Spinal cord (tissue), 10 donors: ENCODE results near the gene MTIF3. TPM values are rescaled to one million over a fixed set of nuclear protein-coding genes. Genes with fewer than 3 reads are reported as not detected.

Experiments
- DNase-seq, 6 donors: peaks; one replicate each; pipeline versions ENCODE4 v3.0.0 to v3.0.0-alpha.2; 2013 to 2015; ENCODE audit warnings: low spot score in 6 of 6, low read depth in 4 of 6
- H3K27ac ChIP-seq: one replicate; pipeline ENCODE4 v1.5.1; 2013; ENCODE audit warnings: low read depth, low read length, control low read depth
- H3K27me3 ChIP-seq: one replicate; pipeline ENCODE4 v1.6.1; 2013; ENCODE audit warnings: low read length; ENCODE audit not compliant: control insufficient read depth, insufficient read depth
- H3K36me3 ChIP-seq: one replicate; pipeline ENCODE4 v1.6.1; 2013; ENCODE audit warnings: low read length; ENCODE audit not compliant: control insufficient read depth, insufficient read depth
- H3K4me1 ChIP-seq: one replicate; pipeline ENCODE4 v1.6.1; 2013; ENCODE audit warnings: low read length; ENCODE audit not compliant: control insufficient read depth, insufficient read depth
- H3K4me3 ChIP-seq: one replicate; pipeline ENCODE4 v1.5.1; 2013; ENCODE audit warnings: low read depth, low read length, control low read depth
- H3K9me3 ChIP-seq: one replicate; pipeline ENCODE4 v1.6.1; 2013; ENCODE audit warnings: low read length; ENCODE audit not compliant: control insufficient read depth, insufficient read depth
- WGBS: methylation state at CpG from one replicate; pipeline ENCODE4 v1.1.5; 2013; ENCODE audit warnings: missing lambda C conversion rate; ENCODE audit not compliant: insufficient coverage; 5-methylcytosine and 5-hydroxymethylcytosine counted together
- long read RNA-seq, 4 donors: transcript quantifications; one replicate each; lab custom pipeline, GENCODE V29; 2026
- polyA plus RNA-seq, 2 donors: library from polyadenylated mRNA; unstranded; fragments of 120-200 nt; gene quantifications; one replicate each; pipeline ENCODE4 v1.2.1, GENCODE V29; 2013; ENCODE audit not compliant: insufficient read length in 2 of 2
- total RNA-seq, 2 donors: library from RNA; depleted of rRNA in 1 of 2; stranded (reverse); fragments of 120-200 nt in 1 of 2; fragments of >200 nt in 1 of 2; gene quantifications; one replicate each; pipeline versions ENCODE4 v1.2.3 to v1.2.4, GENCODE V29; 2013 to 2014
- donor health status: healthy.

MTIF3 gene
- total RNA-seq (10 to 100 TPM; 45.7 to 70.6 TPM), polyA plus RNA-seq (10 to 100 TPM; 53.6 to 60.0 TPM)
- long read RNA-seq, donor 1, transcript MTIF3-202 (5 exons, 1,005 nt): major isoform, 12 of 197 reads
- long read RNA-seq, donor 1, partial matches to known transcripts: 94 of 197 reads
- long read RNA-seq, donor 1, other reads (novel, unspliced or antisense): 89 of 197 reads
- long read RNA-seq, donor 2, partial matches to known transcripts: 62 of 103 reads
- long read RNA-seq, donor 2, other reads (novel, unspliced or antisense): 35 of 103 reads
- long read RNA-seq, donor 3, partial matches to known transcripts: 5 of 9 reads
- long read RNA-seq, donor 3, other reads (novel, unspliced or antisense): 0 of 9 reads
- long read RNA-seq, donor 4, transcript MTIF3-202 (5 exons, 1,005 nt): major isoform, 18 of 27 reads
- long read RNA-seq, donor 4, transcript MTIF3-203 (3 exons, 889 nt): minor isoform, 7 of 27 reads
- long read RNA-seq, donor 4, partial matches to known transcripts: 0 of 27 reads
- long read RNA-seq, donor 4, other reads (novel, unspliced or antisense): 0 of 27 reads

DNA sequence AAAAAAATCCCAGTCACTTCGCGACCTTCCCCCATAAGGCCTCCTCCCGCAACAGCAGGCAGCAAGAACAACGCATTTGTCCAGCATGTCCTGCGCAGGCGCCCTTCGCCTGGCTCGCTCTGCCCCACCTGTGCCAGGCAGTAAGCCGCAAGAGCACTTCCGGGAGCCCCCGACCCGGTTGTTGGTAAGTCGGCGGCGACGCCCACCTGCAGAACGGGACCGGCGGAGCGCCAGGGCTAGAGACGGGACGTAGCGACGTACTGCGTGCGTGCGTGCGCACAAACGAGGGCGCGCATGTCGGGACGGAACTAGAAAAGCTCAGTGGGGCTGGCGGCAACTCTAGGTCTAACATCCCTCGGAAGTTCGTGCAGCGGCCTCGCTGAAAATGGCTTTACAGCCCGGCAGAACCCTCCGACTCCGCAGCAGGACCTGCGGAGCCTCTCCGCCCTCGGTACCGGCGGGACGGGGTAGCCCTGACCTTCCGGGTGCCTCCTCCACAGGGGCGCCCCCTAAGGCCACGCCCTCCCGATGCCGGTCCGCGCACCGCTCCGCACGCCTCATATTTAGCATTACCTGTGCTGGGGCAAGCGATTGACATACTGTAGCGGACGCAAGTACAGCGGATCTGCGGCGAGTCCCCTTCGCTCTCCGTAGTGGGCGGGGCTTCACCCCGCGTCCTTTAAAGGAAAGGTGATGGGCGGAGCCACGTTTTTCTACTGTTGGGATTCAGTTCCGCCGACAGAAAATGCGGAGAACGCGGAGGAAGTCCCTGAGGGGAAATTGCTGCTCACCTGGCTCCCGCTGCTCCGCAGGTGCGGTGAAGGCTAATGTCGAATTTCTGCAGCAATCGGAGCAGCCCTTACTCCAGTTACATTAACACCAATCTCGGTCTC is at the start of gene MTIF3:
Gene MTIF3 (minus strand): TSS at position 629 of the 893 bp plus-strand sequence. CDS start 10,116 bp downstream, outside the sequence.
- peak within 1 kb of the TSS; percentile 99 for H3K27ac ChIP-seq
- H3K4me3 ChIP-seq: peak within 1 kb of the TSS; percentile 100
- H3K27me3 ChIP-seq: no peaks in the 10 kb centered on the region
- peaks cover 16% of the 10 kb centered on the region for H3K4me1 ChIP-seq
- H3K9me3 ChIP-seq: no peaks in the 10 kb centered on the region
- peak; percentile 89 to 99 (median 93) for DNase-seq
- WGBS: under 1% methylated on average over 75 of the region's 81 CpGs
- H3K36me3 ChIP-seq: no peaks in the 10 kb centered on the region

- Histone ChIP-seq H3K4me1 (peaks cover 6% of the 10 kb centered on the region), H3K27me3 (no peaks in the 10 kb centered on the region), H3K4me3 (no peak overlapping the region), H3K9me3 (no peaks in the 10 kb centered on the region), H3K36me3 (no peaks in the 10 kb centered on the region), H3K27ac (no peak overlapping the region)
- DNase-seq: no peak
- WGBS: 85% methylated on average over 7 of the region's 11 CpGs
Observed at GRCh38 chr13:27497563-27498230, 47.3 kb upstream of the MTIF3 start.

- Histone ChIP-seq H3K27ac (no peak overlapping the region), H3K4me3 (no peak overlapping the region), H3K9me3 (no peaks in the 10 kb centered on the region), H3K4me1 (peaks cover 6% of the 10 kb centered on the region), H3K27me3 (no peaks in the 10 kb centered on the region), H3K36me3 (no peaks in the 10 kb centered on the region)
- WGBS: 60% methylated on average over 2 of the region's 10 CpGs
- no peak for DNase-seq
Observed at GRCh38 chr13:27496536-27497273, 46.3 kb upstream of the MTIF3 start.

GRCh38 chr13:27496006-27496405 is 45.6 kb upstream of the MTIF3 start:
- Histone ChIP-seq H3K4me3 (no peak overlapping the region), H3K36me3 (no peaks in the 10 kb centered on the region), H3K27me3 (no peaks in the 10 kb centered on the region), H3K9me3 (no peaks in the 10 kb centered on the region), H3K4me1 (peaks cover 6% of the 10 kb centered on the region), H3K27ac (no peak overlapping the region)
- peak in 1 of 6 donors; percentile 44 for DNase-seq
- 23% methylated on average over 3 of the region's 4 CpGs for WGBS

DNA sequence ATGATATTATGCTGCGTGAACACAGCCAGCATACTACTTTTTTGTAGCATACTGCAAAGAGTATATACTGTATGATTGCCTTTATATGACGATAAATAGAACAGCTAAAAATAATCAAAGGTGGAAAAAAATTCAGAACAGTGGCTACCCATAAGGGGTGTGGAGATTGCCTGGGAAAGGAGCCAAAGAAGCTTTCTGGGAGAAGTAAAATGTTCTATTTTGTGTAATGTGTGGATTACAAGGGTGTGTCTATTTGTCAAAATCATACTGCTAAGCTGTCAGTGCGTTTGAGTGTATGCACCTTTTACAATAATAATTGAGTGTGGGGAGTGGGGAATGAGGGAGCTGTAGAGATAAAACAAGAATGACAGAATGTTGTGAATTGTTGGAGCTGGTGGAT is 45.2 kb upstream of the MTIF3 start:
- 40% methylated on average over 1 of the region's 3 CpGs for WGBS
- H3K27ac ChIP-seq: no peak overlapping the region

DNA sequence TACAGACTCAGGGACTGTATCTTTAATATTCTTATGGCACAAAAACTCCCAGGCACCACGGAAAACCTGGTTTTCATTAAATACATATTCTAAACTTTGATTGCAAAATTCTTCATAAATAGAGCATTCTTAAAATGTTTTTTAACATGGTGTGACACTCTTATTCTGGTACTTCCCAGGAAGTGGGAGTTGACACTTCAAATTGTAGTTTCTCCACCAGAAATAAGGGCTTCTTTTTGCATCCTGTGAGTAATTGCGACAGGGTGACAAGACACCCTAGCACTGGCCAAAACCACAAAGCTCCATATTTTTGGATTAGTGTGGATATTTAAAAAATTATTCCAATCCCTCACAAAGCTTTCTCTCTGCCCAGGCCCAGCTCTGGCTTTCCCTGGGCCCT is 43.6 kb upstream of the MTIF3 start:
- Histone ChIP-seq H3K4me1 (peaks cover 6% of the 10 kb centered on the region), H3K27me3 (no peaks in the 10 kb centered on the region), H3K27ac (no peak overlapping the region), H3K36me3 (no peaks in the 10 kb centered on the region), H3K4me3 (no peak overlapping the region), H3K9me3 (no peaks in the 10 kb centered on the region)
- no CpG with 5 or more reads among the region's 2 CpGs for WGBS
- DNase-seq: no peak

More for the DNA sequence above, 45.2 kb upstream of the MTIF3 start:
- Histone ChIP-seq H3K9me3 (no peaks in the 10 kb centered on the region), H3K36me3 (no peaks in the 10 kb centered on the region), H3K4me3 (no peak overlapping the region), H3K4me1 (peaks cover 6% of the 10 kb centered on the region), H3K27me3 (no peaks in the 10 kb centered on the region)
- DNase-seq: no peak

DNA sequence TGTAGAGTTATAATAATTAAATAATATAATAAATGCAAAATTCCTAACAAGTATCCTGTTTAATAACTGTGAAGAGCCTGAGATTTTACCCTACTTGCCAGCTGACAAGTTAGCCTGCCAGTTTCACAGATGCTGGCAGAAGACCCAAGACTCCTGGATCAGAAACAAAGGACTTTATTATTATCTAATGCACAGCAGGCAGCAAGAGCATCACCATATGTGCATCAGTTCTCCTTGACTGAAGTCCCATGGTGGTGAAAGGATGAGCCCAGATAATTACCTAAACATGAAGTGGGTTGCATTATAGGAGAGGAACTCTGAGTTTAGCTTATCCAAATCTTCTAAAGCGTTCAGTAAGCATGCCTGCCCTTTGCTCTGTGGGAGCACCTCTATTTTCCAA is 39.1 kb upstream of the MTIF3 start:
- 20% methylated on average over 1 of the region's 1 CpG for WGBS
- Histone ChIP-seq H3K27ac (no peak overlapping the region), H3K4me3 (no peak overlapping the region), H3K27me3 (no peaks in the 10 kb centered on the region), H3K4me1 (no peaks in the 10 kb centered on the region), H3K36me3 (no peaks in the 10 kb centered on the region), H3K9me3 (no peaks in the 10 kb centered on the region)
- peak in 2 of 6 donors; percentile 30 to 75 for DNase-seq

GRCh38 chr13:27487776-27488175 is 37.4 kb upstream of the MTIF3 start:
- H3K36me3 ChIP-seq: no peaks in the 10 kb centered on the region
- 77% methylated on average over 1 of the region's 5 CpGs for WGBS
- no peak overlapping the region for H3K4me3 ChIP-seq
- no peak for DNase-seq
- H3K27ac ChIP-seq: no peak overlapping the region
- H3K4me1 ChIP-seq: no peaks in the 10 kb centered on the region
- H3K27me3 ChIP-seq: no peaks in the 10 kb centered on the region
- H3K9me3 ChIP-seq: no peaks in the 10 kb centered on the region
